ES-I3 (cell line): ENCODE measurements around the gene CARNS1.
A peak's percentile ranks its signal among the peaks of the same experiment; 100 is the strongest.
"Not testable (repeated sequence)": the region's sequence is repeated elsewhere in the genome, so short reads cannot be mapped to it uniquely, and the experiment has no call there.

Experiments
- H3K36me3 ChIP-seq: 2 replicates; pipeline ENCODE4 v1.6.1; 2013; ENCODE audit warnings: mild to moderate bottlenecking, low read length, control low read depth, moderate library complexity; ENCODE audit not compliant: insufficient read depth
- H3K4me1 ChIP-seq: 2 replicates; pipeline ENCODE4 v1.6.1; 2013; ENCODE audit warnings: mild to moderate bottlenecking, control low read depth, low read length; ENCODE audit not compliant: insufficient read depth
- H3K9ac ChIP-seq: 2 replicates; pipeline ENCODE4 v1.6.1; 2013; ENCODE audit warnings: low read depth, mild to moderate bottlenecking, low read length, moderate library complexity
- H3K9me3 ChIP-seq: 2 replicates; pipeline ENCODE4 v1.6.1; 2013; ENCODE audit warnings: mild to moderate bottlenecking, low read length, moderate library complexity; ENCODE audit not compliant: control insufficient read depth, insufficient read depth

Gene CARNS1

DNA sequence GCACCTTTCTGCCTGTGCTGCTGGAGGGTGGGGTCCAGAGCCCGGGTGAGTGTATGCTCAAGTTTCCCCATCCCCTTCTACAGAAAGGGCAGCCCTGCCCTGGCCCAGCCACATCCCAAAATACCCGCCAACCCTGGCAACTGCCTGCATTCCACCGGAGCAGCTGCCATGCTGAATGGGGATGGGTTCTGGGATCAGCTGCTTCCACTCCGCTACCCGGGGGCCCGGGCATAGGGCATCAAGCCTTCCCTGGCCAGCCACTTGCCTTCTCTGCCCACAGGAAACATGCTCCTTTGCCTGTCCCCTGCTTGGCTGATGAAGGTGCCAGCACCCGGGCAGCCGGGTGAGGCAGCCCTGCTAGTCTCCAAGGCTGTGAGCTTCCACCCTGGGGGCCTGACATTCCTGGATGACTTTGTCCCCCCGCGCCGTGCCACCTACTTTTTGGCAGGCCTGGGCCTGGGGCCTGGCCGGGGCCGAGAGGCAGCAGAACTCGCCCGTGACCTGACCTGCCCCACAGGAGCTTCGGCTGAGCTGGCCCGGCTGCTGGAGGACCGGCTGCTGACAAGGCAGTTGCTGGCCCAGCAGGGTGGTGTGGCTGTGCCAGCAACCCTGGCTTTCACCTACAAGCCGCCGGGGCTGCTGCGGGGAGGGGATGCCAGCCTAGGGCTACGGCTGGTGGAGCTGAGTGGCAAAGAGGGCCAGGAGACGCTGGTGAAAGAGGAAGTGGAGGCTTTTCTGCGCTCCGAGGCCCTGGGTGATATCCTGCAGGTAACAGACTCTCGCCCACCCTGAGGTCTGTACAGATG lies 3.2 kb downstream of the CARNS1 start:
- Histone ChIP-seq H3K4me1 (peaks cover 11% of the 10 kb centered on the region; the same call in 1 of the 2 replicates), H3K9ac (no peak overlapping the region), H3K36me3 (no peaks in the 10 kb centered on the region), H3K9me3 (no peaks in the 10 kb centered on the region)

DNA sequence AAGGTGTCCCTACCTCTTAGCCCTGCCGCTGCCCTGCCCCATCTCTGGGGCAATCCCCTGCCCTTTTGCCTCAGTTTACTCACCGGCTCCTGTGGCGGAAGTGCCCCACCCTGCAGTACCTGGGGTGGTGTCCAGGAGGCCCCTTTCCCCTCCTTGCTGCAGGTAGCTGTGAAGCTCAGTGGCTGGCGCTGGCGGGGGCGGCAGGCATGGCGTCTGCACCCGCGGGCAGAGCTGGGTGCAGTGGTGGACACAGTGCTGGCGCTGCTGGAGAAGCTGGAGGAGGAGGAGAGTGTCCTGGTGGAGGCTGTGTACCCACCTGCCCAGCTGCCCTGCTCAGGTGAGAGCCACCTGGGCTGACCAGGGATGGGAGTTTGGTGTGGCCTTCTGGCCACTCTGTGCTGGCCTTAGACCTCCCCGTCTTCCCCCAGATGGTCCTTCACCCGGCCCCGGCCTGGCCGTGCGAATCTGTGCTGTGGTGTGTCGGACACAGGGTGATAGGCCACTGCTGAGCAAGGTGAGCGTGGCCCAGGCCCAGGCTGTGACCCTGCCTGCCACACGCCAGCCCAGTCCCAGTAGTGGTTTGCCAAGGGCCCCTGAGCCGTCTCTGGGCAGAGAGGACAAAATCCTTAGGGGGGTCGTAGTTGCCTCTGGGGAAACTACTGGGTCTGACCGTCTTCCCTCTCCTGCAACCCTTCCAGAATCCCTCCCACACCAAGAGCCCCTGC lies 4.0 kb downstream of the CARNS1 start:
- Histone ChIP-seq H3K9ac (no peak overlapping the region), H3K4me1 (peaks cover 11% of the 10 kb centered on the region; the same call in 1 of the 2 replicates), H3K36me3 (no peaks in the 10 kb centered on the region)

GRCh38 chr11:67420147-67420645 lies 4.7 kb downstream of the CARNS1 start:
- no peaks in the 10 kb centered on the region for H3K36me3 ChIP-seq
- H3K9me3 ChIP-seq = no peaks in the 10 kb centered on the region
- H3K4me1 ChIP-seq = peaks cover 11% of the 10 kb centered on the region; the same call in 1 of the 2 replicates
- H3K9ac ChIP-seq = peak overlapping the region; percentile 58

More for the DNA sequence above, 4.0 kb downstream of the CARNS1 start:
- no peaks in the 10 kb centered on the region for H3K9me3 ChIP-seq

DNA sequence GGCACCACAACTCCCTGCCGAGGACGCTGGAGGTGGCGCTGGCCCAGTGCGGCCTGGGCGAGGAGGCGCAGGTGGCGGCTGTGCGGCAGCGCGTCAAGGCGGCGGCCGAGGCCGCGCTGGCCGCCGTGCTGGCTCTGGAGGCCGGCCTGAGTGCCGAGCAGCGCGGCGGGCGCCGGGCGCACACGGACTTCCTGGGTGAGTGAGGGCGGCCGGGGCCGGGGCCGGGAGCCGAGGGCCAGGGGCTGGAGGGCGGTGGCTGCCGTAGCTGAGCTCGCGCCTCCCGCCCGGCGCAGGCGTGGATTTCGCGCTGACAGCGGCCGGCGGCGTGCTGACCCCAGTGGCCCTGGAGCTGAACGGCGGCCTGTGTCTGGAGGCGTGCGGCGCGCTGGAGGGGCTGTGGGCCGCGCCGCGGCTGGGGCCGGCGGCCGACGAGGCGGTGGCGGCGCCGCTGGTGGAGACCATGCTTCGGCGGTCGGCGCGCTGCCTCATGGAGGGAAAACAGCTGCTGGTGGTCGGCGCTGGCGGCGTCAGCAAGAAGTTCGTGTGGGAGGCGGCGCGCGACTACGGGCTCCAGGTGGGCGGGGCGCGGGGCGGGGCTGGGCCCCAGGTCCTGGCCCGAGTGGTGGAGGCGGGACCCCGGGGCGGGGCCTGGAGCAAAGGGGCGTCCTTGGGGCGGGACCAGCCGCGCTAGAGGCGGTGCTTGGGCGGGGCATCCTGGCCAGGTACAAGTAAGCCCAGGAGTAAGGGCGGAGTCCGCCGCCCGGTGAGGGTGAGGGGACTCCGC lies 5.4 kb downstream of the CARNS1 start:
- Histone ChIP-seq H3K4me1 (peaks cover 11% of the 10 kb centered on the region; the same call in 1 of the 2 replicates), H3K36me3 (no peaks in the 10 kb centered on the region), H3K9ac (peak overlapping the region; percentile 58), H3K9me3 (no peaks in the 10 kb centered on the region)

GRCh38 chr11:67421430-67422031 lies 6.1 kb downstream of the CARNS1 start:
- H3K9ac ChIP-seq = peak overlapping the region; percentile 34; the same call in 1 of the 2 replicates

GRCh38 chr11:67422891-67423290 lies 7.4 kb downstream of the CARNS1 start:
- peaks cover 6% of the 10 kb centered on the region; the same call in 1 of the 2 replicates for H3K4me1 ChIP-seq
- no peak overlapping the region for H3K9ac ChIP-seq
- H3K36me3 ChIP-seq = no peaks in the 10 kb centered on the region
- no peaks in the 10 kb centered on the region for H3K9me3 ChIP-seq

More at GRCh38 chr11:67421430-67422031, 6.1 kb downstream of the CARNS1 start:
- no peaks in the 10 kb centered on the region for H3K9me3 ChIP-seq
- no peaks in the 10 kb centered on the region for H3K36me3 ChIP-seq
- H3K4me1 ChIP-seq = peaks cover 6% of the 10 kb centered on the region; the same call in 1 of the 2 replicates

DNA sequence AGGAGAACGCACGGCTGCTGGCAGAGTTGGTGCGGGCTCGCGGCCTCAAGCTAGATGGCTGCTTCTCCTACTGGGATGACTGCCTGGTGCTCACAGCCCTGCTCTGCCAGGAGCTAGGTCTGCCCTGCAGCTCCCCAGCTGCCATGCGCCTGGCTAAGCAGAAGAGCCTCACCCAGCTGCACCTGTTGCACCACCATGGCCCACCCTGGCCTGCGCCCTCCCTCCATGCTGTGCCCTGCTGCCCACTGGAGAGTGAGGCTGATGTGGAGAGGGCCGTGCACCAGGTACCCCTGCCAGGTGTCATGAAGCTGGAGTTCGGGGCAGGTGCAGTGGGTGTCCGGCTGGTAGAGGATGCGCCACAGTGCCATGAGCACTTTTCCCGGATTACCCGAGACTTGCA lies 8.0 kb downstream of the CARNS1 start:
- Histone ChIP-seq H3K36me3 (no peaks in the 10 kb centered on the region), H3K9ac (no peak overlapping the region), H3K9me3 (no peaks in the 10 kb centered on the region), H3K4me1 (peaks cover 6% of the 10 kb centered on the region; the same call in 1 of the 2 replicates)

DNA sequence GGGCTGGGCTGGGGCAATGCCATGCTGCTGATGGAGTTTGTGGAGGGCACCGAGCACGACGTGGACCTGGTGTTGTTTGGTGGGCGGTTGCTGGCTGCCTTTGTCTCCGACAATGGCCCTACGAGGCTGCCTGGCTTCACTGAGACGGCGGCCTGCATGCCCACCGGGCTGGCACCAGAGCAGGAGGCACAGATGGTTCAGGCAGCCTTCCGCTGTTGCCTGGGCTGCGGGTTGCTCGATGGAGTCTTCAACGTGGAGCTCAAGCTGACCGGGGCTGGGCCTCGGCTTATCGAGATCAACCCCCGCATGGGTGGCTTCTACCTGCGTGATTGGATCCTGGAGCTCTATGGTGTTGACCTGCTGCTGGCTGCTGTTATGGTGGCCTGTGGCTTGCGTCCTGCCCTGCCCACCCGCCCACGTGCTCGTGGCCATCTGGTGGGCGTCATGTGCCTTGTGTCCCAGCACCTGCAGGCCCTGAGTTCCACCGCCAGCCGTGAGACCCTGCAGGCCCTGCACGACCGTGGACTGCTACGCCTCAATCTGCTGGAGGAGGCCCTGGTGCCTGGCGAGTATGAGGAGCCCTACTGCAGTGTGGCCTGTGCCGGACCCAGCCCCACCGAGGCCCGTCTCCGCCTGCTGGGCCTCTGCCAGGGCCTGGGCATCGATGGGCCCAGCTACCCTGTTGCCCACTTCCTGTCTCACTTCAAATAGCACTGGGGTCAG lies 8.6 kb downstream of the CARNS1 start:
- no peak overlapping the region for H3K9ac ChIP-seq
- no peaks in the 10 kb centered on the region for H3K9me3 ChIP-seq
- H3K36me3 ChIP-seq = no peaks in the 10 kb centered on the region
- H3K4me1 ChIP-seq = peaks cover 6% of the 10 kb centered on the region; the same call in 1 of the 2 replicates

GRCh38 chr11:67427364-67427859 lies 11.9 kb downstream of the CARNS1 start:
- H3K4me1 ChIP-seq, H3K36me3 ChIP-seq, H3K9me3 ChIP-seq: not testable (repeated sequence)
- peak overlapping the region; percentile 81 for H3K9ac ChIP-seq

DNA sequence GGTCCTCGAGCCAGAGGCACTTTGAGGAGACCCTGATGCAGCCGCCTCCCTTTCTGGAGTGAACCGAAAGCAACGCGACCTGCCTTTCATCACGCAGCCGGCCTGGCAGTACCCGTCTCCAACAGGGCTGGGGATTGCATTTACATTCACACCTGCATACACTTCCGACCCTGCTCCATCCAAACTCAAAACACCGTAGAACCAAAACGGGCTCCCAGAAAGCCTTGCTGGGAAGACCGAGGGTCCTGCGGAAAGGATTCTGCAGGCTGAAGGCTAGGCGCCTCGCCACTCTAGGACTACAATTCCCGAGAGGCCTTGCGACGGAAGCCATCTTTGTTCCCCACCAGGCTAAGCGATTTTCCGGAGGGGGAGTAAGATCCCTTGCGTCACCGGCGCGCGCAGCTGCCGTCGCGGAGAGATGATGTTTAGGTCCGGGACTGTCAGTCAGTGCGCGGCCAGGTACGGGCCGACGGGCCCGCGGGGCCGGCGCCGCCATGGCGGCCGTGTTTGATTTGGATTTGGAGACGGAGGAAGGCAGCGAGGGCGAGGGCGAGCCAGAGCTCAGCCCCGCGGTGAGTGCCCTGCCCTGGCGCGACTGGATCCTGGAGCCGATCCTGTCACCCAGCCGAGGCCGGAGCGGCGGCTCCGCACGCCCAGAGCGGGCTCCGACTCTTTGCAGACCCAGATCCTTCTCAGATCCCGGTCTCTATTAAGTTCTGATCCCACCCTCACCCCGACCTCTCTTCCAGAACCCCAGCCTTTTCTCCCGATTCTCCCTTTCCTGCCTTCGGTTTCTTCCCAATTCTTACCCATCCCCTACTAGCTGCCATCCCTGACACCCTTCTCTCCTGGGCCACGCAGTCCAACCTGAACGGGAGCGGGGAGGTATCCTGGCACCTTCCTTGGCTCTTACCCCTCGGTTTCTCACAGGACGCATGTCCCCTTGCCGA lies 12.8 kb downstream of the CARNS1 start, which contains the start of gene RPS6KB2:
TSS of gene RPS6KB2 (plus strand) at position 443 of the 950 bp plus-strand sequence. CDS start at position 495, 52 bp downstream.
- Histone ChIP-seq H3K9me3 (no peaks in the 10 kb centered on the region), H3K9ac (peak within 1 kb of the TSS; percentile 81), H3K4me1 (no peaks in the 10 kb centered on the region; the same call in 1 of the 2 replicates)

GRCh38 chr11:67429038-67429668 lies 13.7 kb downstream of the CARNS1 start:
- H3K4me1 ChIP-seq = no peaks in the 10 kb centered on the region; the same call in 1 of the 2 replicates

More for the DNA sequence above, 12.8 kb downstream of the CARNS1 start, which contains the start of gene RPS6KB2:
- H3K36me3 ChIP-seq = peaks cover 2% of the 10 kb centered on the region; the same call in 1 of the 2 replicates

GRCh38 chr11:67429722-67430121 lies 14.2 kb downstream of the CARNS1 start:
- Histone ChIP-seq H3K4me1 (no peaks in the 10 kb centered on the region), H3K36me3 (peaks cover 2% of the 10 kb centered on the region; the same call in 1 of the 2 replicates), H3K9ac (no peak overlapping the region), H3K9me3 (no peaks in the 10 kb centered on the region)

More at GRCh38 chr11:67429038-67429668, 13.7 kb downstream of the CARNS1 start:
- H3K9ac ChIP-seq = peak overlapping the region; percentile 81
- peaks cover 2% of the 10 kb centered on the region; the same call in 1 of the 2 replicates for H3K36me3 ChIP-seq
- H3K9me3 ChIP-seq = no peaks in the 10 kb centered on the region
